ENCODE data around the gene SUSD3. TPM values are rescaled to one million over a fixed set of nuclear protein-coding genes. Genes with fewer than 3 reads are reported as not detected.

The SUSD3 gene
- polyA plus RNA-seq, 3 donors: 10.5 to 24.6 (median 15.7) TPM

DNA sequence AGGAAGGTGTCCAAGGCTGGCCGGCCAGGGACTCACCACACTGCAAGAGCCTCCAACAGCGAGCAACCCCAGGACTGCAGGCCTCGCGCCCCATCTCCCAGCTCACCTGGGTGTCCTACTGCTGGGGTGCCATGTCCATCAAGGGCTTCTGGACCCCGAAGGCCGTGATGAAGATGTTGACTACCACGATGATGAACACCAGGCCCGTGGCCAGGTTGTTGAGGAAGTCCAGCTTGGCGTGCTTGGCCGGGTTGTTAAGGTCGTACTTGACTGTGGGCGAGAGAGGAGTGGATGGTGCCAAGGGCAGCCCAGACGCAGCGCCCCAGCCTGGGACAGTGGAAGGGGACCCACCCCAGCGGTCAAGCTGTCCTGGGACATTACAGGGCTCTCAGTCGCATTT is 66.3 kb downstream of the SUSD3 start:
- intact Hi-C loops (cut with micrococcal nuclease): no loop called here
- Histone ChIP-seq H3K4me1 (ENCODE audit: control insufficient read depth in 1 of 2, insufficient read depth in 2 of 2, low read length in 2 of 2) (peaks cover 69 to 79% of the 10 kb centered on the region in 2 donors), H3K9me3 (replicated peaks in 1 of 2; ENCODE audit: control insufficient read depth in 1 of 2, insufficient read depth in 1 of 2, low read length in 2 of 2) (no peaks in the 10 kb centered on the region), H2AFZ (ENCODE audit: insufficient read depth, low read depth, low read length, poor library complexity, severe bottlenecking) (no peak overlapping the region), H3K36me3 (replicated peaks in 1 of 2; ENCODE audit: control insufficient read depth in 1 of 2, insufficient read depth in 2 of 2, low read length in 2 of 2) (peaks cover 59 to 72% of the 10 kb centered on the region in 2 donors), H4K20me1 (ENCODE audit: insufficient read depth, low read length) (peaks cover 70% of the 10 kb centered on the region), H3K79me2 (ENCODE audit: insufficient read depth, low read length) (peaks cover 56% of the 10 kb centered on the region), H3K27ac (ENCODE audit: low read depth in 1 of 2, low read length in 2 of 2) (no peak overlapping the region), H3K4me3 (replicated peaks in 1 of 3; ENCODE audit: low read depth in 2 of 3, low read length in 3 of 3) (no peak overlapping the region), H3K9ac (ENCODE audit: insufficient read depth, low read length, poor library complexity, severe bottlenecking) (no peak overlapping the region), H3K4me2 (replicated peaks; ENCODE audit: extremely low read depth, low read length, poor library complexity, severe bottlenecking) (no peak overlapping the region), H3K27me3 (ENCODE audit: control insufficient read depth in 2 of 2, insufficient read depth in 2 of 2, low read length in 2 of 2) (no peaks in the 10 kb centered on the region)
- Mint-ChIP-seq H3K4me1 (peaks cover 70% of the 10 kb centered on the region), H3K4me3 (no peak overlapping the region), H3K27ac (peak overlapping the region in 1 of 7 donors; percentile 62), H3K36me3 (peaks cover 67 to 88% of the 10 kb centered on the region in 2 donors), H3K27me3 (ENCODE audit: low read depth in 3 of 3) (peaks cover 0 to under 1% (median 0%) of the 10 kb centered on the region in 3 donors), H3K9me3 (peaks cover 0 to 2% (median 0%) of the 10 kb centered on the region in 7 donors)
- WGBS (ENCODE audit: insufficient coverage): 98% methylated on average over 16 of the region's 16 CpGs
- peak in 1 of 3 donors; percentile 15 for DNase-seq
- TF ChIP-seq, protein P1, sequence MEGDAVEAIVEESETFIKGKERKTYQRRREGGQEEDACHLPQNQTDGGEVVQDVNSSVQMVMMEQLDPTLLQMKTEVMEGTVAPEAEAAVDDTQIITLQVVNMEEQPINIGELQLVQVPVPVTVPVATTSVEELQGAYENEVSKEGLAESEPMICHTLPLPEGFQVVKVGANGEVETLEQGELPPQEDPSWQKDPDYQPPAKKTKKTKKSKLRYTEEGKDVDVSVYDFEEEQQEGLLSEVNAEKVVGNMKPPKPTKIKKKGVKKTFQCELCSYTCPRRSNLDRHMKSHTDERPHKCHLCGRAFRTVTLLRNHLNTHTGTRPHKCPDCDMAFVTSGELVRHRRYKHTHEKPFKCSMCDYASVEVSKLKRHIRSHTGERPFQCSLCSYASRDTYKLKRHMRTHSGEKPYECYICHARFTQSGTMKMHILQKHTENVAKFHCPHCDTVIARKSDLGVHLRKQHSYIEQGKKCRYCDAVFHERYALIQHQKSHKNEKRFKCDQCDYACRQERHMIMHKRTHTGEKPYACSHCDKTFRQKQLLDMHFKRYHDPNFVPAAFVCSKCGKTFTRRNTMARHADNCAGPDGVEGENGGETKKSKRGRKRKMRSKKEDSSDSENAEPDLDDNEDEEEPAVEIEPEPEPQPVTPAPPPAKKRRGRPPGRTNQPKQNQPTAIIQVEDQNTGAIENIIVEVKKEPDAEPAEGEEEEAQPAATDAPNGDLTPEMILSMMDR (IDR thresholded peaks at IDR 0.05): no peak

DNA sequence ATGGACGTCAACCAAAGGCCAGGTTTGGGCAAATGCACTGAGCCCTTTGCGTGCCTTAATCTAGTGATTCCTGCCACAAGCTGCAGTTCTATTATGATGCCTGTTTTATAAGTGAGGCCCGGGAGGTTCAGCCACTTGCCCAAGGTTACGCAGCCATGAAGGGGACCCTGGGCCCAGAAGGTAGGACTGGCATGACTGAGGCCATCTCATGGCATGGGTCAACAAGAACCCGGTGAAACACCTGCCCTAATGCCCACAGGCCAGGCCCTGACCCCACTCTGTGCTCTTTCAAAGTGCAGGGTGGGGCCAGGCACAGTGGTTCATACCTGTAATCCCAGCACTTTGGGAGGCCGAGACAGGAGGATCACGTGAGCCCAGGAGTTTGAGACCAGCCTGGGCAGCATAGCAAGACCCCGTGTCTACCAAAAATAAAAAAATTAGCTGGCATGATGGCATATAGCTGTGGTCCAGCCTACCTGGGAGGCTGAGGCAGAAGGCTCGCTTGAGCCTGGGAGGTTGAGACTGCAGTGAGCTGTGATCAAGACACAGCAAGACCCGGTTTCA is 66.9 kb downstream of the SUSD3 start:
- Histone ChIP-seq H3K9me3 (replicated peaks in 1 of 2; ENCODE audit: control insufficient read depth in 1 of 2, insufficient read depth in 1 of 2, low read length in 2 of 2) (no peaks in the 10 kb centered on the region), H3K4me3 (replicated peaks in 1 of 3; ENCODE audit: low read depth in 2 of 3, low read length in 3 of 3) (no peak overlapping the region), H3K4me1 (ENCODE audit: control insufficient read depth in 1 of 2, insufficient read depth in 2 of 2, low read length in 2 of 2) (peaks cover 70 to 79% of the 10 kb centered on the region in 2 donors), H3K4me2 (replicated peaks; ENCODE audit: extremely low read depth, low read length, poor library complexity, severe bottlenecking) (no peak overlapping the region), H3K27me3 (ENCODE audit: control insufficient read depth in 2 of 2, insufficient read depth in 2 of 2, low read length in 2 of 2) (no peaks in the 10 kb centered on the region), H2AFZ (ENCODE audit: insufficient read depth, low read depth, low read length, poor library complexity, severe bottlenecking) (no peak overlapping the region), H3K36me3 (replicated peaks in 1 of 2; ENCODE audit: control insufficient read depth in 1 of 2, insufficient read depth in 2 of 2, low read length in 2 of 2) (peaks cover 65 to 78% of the 10 kb centered on the region in 2 donors), H3K9ac (ENCODE audit: insufficient read depth, low read length, poor library complexity, severe bottlenecking) (no peak overlapping the region), H3K27ac (ENCODE audit: low read depth in 1 of 2, low read length in 2 of 2) (no peak overlapping the region), H3K79me2 (ENCODE audit: insufficient read depth, low read length) (peaks cover 62% of the 10 kb centered on the region), H4K20me1 (ENCODE audit: insufficient read depth, low read length) (peaks cover 76% of the 10 kb centered on the region)
- H3K4me1 Mint-ChIP-seq: peaks cover 70% of the 10 kb centered on the region
- H3K4me3 Mint-ChIP-seq: peak overlapping the region in 1 of 2 donors; percentile 37
- 96% methylated on average over 8 of the region's 10 CpGs for WGBS (ENCODE audit: insufficient coverage)
- peaks cover 0 to 2% (median 0%) of the 10 kb centered on the region in 7 donors for H3K9me3 Mint-ChIP-seq
- no peak for DNase-seq
- no peaks in the 10 kb centered on the region for H3K27me3 Mint-ChIP-seq (ENCODE audit: low read depth in 3 of 3)
- peak overlapping the region in 3 of 7 donors; percentile 40 to 61 (median 42) for H3K27ac Mint-ChIP-seq
- TF ChIP-seq, protein P1 (IDR thresholded peaks at IDR 0.05): no peak
- intact Hi-C loops (cut with micrococcal nuclease): no loop called here
- peaks cover 68 to 91% of the 10 kb centered on the region in 2 donors for H3K36me3 Mint-ChIP-seq
